ENCODE data around the gene PMEPA1.

The PMEPA1 gene

DNA sequence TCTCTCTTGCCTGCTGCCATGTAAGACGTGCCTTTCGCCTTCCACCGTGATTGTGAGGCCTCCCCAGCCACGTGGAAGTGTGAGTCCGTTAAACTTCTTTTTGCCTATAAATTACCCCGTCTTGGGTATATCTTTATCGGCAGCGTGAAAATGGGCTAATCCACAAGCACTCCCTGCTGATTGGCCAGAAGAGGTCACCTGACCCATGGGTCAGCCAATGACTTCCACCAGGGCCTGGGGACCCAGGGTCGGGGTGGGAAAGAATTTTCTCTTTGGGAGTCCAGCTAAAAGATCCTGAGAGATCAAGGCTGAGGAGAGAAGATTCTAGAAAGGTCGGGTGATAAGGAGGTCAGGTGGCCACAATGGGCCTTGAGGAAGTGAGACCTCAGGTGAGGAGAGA lies 106.7 kb downstream of the PMEPA1 start:
- in situ Hi-C loops (cut with MboI; ENCODE audit: low sequenced_read_pairs, unreplicated experiment): loop anchor here (25.0 kb wide), 1 partner anchor 584 kb away; no protein-coding TSS in a partner anchor
- DNase-seq (ENCODE audit: low spot score): no peak
- TF ChIP-seq, protein P1, sequence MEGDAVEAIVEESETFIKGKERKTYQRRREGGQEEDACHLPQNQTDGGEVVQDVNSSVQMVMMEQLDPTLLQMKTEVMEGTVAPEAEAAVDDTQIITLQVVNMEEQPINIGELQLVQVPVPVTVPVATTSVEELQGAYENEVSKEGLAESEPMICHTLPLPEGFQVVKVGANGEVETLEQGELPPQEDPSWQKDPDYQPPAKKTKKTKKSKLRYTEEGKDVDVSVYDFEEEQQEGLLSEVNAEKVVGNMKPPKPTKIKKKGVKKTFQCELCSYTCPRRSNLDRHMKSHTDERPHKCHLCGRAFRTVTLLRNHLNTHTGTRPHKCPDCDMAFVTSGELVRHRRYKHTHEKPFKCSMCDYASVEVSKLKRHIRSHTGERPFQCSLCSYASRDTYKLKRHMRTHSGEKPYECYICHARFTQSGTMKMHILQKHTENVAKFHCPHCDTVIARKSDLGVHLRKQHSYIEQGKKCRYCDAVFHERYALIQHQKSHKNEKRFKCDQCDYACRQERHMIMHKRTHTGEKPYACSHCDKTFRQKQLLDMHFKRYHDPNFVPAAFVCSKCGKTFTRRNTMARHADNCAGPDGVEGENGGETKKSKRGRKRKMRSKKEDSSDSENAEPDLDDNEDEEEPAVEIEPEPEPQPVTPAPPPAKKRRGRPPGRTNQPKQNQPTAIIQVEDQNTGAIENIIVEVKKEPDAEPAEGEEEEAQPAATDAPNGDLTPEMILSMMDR (IDR thresholded peaks at IDR 0.05; ENCODE audit: borderline replicate concordance, control extremely low read depth, extremely low read depth, insufficient read depth, missing control alignments): no peak

DNA sequence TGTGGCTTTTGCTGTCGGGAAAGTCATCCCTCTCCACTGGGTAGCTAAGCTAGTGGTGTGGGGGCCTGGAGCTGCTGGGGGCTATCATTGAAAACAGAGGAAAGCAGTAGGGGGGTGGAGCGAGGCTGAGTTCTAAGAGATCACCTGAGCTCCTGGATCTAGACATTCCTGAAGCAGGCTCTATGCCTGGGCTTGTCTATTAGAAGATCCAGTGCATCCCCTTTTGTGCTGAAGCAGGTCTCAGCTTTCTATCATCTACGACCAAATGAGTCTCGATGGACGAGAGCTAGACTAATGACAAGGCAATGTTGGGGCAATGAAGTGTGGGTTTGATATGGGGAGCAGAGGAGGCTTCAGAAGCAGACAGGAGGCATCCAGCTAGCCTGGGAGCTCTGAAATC lies 108.1 kb downstream of the PMEPA1 start:
- no peak for DNase-seq (ENCODE audit: low spot score)
- in situ Hi-C loops (cut with MboI; ENCODE audit: low sequenced_read_pairs, unreplicated experiment): loop anchor here (25.0 kb wide), 1 partner anchor 586 kb away; no protein-coding TSS in a partner anchor
- TF ChIP-seq, protein P1 (IDR thresholded peaks at IDR 0.05; ENCODE audit: borderline replicate concordance, control extremely low read depth, extremely low read depth, insufficient read depth, missing control alignments): no peak

DNA sequence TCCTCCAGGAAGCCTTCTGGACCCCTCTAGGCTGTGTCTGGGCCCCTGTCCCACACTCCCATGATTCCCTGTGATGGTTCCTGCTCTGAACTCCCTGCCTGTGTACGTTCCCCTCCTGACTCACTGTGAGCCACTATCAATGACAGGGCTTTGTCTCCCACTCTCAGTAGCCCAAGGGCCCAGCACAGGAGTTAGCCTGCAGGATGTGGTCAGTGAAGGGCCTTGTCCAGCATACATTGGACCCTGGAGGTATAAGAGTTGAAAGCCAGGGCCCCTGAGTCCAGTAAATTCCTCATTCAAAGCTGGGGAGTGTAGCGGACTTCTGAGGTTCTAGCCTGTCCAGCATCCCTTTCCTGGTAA lies 108.6 kb downstream of the PMEPA1 start:
- no peak for DNase-seq (ENCODE audit: low spot score)
- in situ Hi-C loops (cut with MboI; ENCODE audit: low sequenced_read_pairs, unreplicated experiment): loop anchor here (25.0 kb wide), 1 partner anchor 586 kb away; no protein-coding TSS in a partner anchor
- TF ChIP-seq, protein P1 (IDR thresholded peaks at IDR 0.05; ENCODE audit: borderline replicate concordance, control extremely low read depth, extremely low read depth, insufficient read depth, missing control alignments): no peak

DNA sequence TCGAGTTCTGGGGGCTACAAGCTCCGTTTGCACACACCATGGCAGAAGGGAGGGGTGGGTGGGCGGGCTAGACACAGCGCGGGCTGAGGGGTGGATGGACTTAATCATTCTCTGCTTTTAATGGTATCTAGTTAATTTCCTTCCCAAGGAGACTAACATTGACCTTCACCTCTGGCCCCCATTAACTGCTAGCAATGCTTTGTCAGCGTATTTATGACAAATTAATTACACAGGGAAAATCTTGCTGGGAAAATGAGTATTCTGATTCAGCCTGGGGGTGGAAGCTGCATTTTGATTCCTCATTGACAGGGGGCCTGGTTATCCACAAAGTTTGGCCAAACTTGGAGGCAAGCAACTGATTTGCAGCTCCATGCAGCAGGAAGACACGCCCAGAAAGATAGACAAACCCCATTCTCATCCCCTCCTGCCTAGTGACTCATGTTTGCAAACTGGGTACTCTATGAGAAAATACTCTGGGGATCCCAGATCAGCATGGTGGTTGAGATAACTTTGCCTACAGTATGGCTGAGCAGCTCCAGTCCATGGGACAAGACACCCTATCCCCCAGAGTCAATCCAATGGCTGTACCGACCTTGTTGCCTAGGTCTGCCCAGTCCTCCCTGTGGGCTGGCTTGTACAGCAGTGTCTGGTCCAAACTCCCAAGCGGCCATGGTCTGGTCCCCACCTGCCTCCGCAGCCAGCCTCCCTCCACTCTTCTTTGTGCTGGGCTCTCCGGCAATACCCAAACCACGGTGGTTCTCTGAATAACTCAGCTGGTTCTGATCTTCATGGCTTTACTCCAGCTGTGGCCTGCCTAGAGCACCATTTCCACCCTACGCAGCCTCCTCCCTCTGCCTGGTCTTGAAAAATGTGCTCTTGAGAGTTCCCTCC lies 109.2 kb downstream of the PMEPA1 start:
- TF ChIP-seq, protein P1 (IDR thresholded peaks at IDR 0.05; ENCODE audit: borderline replicate concordance, control extremely low read depth, extremely low read depth, insufficient read depth, missing control alignments): no peak
- in situ Hi-C loops (cut with MboI; ENCODE audit: low sequenced_read_pairs, unreplicated experiment): loop anchor here (25.0 kb wide), 1 partner anchor 587 kb away; no protein-coding TSS in a partner anchor
- DNase-seq (ENCODE audit: low spot score): no peak

DNA sequence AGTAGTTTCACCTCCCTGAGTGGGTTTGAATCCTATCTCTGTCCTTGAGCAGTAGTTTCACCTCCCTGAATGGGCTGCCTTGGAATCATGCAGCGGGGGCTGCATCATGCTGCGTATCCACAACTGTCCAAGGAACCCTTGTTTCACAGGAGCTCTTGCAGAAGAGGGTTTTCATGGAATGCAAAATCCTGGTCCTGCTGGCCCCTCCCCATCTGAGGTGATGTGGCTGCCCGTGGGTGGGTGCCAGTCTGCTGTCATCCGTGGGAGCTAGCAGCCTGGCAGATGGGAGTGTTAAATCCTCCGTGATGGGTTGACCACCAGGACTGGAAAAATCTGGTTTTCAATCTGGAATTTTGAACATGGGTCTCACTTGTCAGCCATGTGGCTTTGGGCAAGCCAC lies 111.3 kb downstream of the PMEPA1 start:
- in situ Hi-C loops (cut with MboI; ENCODE audit: low sequenced_read_pairs, unreplicated experiment): loop anchor here (10.0 kb wide), 2 partner anchors 84 to 214 kb away; no protein-coding TSS in a partner anchor
- no peak for DNase-seq (ENCODE audit: low spot score)
- TF ChIP-seq, protein P1 (IDR thresholded peaks at IDR 0.05; ENCODE audit: borderline replicate concordance, control extremely low read depth, extremely low read depth, insufficient read depth, missing control alignments): no peak

Measured in GM13976 (cell line).